ENCODE data around the gene IL12RB1. TPM values are rescaled to one million over a fixed set of nuclear protein-coding genes. Genes with fewer than 3 reads are reported as not detected.
A peak's percentile ranks its signal among the peaks of the same experiment; 100 is the strongest.

IL12RB1 gene
- total RNA-seq, 1 donor from 2014 or later = not detected

DNA sequence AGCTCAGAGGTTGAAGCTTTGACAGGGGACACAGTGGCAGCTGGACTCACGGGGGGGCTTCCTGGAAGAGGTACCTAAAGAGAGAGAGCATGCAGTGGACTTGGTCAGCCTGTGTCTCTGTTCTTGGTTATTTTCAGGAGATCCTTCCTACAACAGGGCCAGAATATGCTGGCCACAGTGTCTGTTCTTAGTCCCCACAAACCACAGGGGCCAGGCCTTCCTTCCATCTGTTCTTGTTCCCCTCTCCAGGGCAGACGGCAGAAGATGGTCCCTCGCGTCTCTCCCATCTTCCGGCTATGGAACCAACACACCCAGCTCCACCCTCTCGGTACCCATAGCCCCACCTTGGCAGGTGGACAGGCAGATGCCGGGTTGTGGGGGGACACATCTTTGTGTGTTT lies 35.7 kb upstream of the IL12RB1 start:
- Mint-ChIP-seq H3K9me3 (ENCODE audit: low read depth) (no peaks in the 10 kb centered on the region), H3K4me1 (ENCODE audit: low read depth) (peaks cover 12% of the 10 kb centered on the region), H3K4me3 (ENCODE audit: unreplicated experiment) (no peak overlapping the region), H3K36me3 (ENCODE audit: low read depth) (peaks cover 8% of the 10 kb centered on the region), H3K27me3 (ENCODE audit: low read depth) (no peaks in the 10 kb centered on the region), H3K27ac (ENCODE audit: unreplicated experiment) (no peak overlapping the region)
- TF ChIP-seq, protein P1, sequence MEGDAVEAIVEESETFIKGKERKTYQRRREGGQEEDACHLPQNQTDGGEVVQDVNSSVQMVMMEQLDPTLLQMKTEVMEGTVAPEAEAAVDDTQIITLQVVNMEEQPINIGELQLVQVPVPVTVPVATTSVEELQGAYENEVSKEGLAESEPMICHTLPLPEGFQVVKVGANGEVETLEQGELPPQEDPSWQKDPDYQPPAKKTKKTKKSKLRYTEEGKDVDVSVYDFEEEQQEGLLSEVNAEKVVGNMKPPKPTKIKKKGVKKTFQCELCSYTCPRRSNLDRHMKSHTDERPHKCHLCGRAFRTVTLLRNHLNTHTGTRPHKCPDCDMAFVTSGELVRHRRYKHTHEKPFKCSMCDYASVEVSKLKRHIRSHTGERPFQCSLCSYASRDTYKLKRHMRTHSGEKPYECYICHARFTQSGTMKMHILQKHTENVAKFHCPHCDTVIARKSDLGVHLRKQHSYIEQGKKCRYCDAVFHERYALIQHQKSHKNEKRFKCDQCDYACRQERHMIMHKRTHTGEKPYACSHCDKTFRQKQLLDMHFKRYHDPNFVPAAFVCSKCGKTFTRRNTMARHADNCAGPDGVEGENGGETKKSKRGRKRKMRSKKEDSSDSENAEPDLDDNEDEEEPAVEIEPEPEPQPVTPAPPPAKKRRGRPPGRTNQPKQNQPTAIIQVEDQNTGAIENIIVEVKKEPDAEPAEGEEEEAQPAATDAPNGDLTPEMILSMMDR (IDR thresholded peaks at IDR 0.05) = no peak
- DNase-seq (ENCODE audit: low spot score) = no peak

DNA sequence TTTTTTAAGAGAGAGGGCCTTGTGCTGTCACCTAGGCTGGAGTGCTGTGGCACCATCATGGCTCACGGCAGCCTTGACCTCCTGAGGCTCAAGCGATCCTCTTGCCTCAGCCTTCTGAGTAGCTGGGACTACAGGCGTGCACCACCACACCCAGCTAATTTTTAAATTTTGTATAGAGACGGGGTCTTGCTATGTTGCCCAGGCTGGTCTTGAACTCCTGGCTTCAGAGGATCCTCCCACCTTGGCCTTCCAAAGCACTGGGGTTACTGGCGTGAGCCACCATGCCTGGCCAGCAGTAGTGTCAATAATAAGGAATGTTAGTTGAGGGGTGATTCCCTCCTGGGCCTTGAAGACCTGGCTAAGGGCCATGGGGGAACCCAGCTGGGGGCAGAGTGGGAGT lies 34.4 kb upstream of the IL12RB1 start:
- Mint-ChIP-seq H3K4me1 (ENCODE audit: low read depth) (peaks cover 15% of the 10 kb centered on the region), H3K4me3 (ENCODE audit: unreplicated experiment) (no peak overlapping the region), H3K27me3 (ENCODE audit: low read depth) (no peaks in the 10 kb centered on the region), H3K9me3 (ENCODE audit: low read depth) (no peaks in the 10 kb centered on the region), H3K36me3 (ENCODE audit: low read depth) (peaks cover 7% of the 10 kb centered on the region), H3K27ac (ENCODE audit: unreplicated experiment) (no peak overlapping the region)
- TF ChIP-seq, protein P1 (IDR thresholded peaks at IDR 0.05) = no peak
- no peak for DNase-seq (ENCODE audit: low spot score)

- Mint-ChIP-seq H3K9me3 (ENCODE audit: low read depth) (no peaks in the 10 kb centered on the region), H3K27ac (ENCODE audit: unreplicated experiment) (no peak overlapping the region), H3K4me3 (ENCODE audit: unreplicated experiment) (no peak overlapping the region), H3K36me3 (ENCODE audit: low read depth) (peaks cover 6% of the 10 kb centered on the region), H3K4me1 (ENCODE audit: low read depth) (peaks cover 15% of the 10 kb centered on the region), H3K27me3 (ENCODE audit: low read depth) (no peaks in the 10 kb centered on the region)
- TF ChIP-seq, protein P1 (IDR thresholded peaks at IDR 0.05) = no peak
- DNase-seq (ENCODE audit: low spot score) = no peak
Observed at GRCh38 chr19:18120127-18120526, 33.4 kb upstream of the IL12RB1 start.

- H3K9me3 Mint-ChIP-seq (ENCODE audit: low read depth) = no peaks in the 10 kb centered on the region
- peaks cover 15% of the 10 kb centered on the region for H3K4me1 Mint-ChIP-seq (ENCODE audit: low read depth)
- H3K27ac Mint-ChIP-seq (ENCODE audit: unreplicated experiment) = no peak overlapping the region
- no peaks in the 10 kb centered on the region for H3K27me3 Mint-ChIP-seq (ENCODE audit: low read depth)
- TF ChIP-seq, protein P1 (IDR thresholded peaks at IDR 0.05) = no peak
- H3K36me3 Mint-ChIP-seq (ENCODE audit: low read depth) = peaks cover 6% of the 10 kb centered on the region
- no peak overlapping the region for H3K4me3 Mint-ChIP-seq (ENCODE audit: unreplicated experiment)
- DNase-seq (ENCODE audit: low spot score) = no peak
Observed at GRCh38 chr19:18119717-18120105, 33.0 kb upstream of the IL12RB1 start.

- TF ChIP-seq, protein P1 (IDR thresholded peaks at IDR 0.05) = no peak
- H3K27ac Mint-ChIP-seq (ENCODE audit: unreplicated experiment) = no peak overlapping the region
- peaks cover 4% of the 10 kb centered on the region for H3K36me3 Mint-ChIP-seq (ENCODE audit: low read depth)
- DNase-seq (ENCODE audit: low spot score) = no peak
- H3K4me1 Mint-ChIP-seq (ENCODE audit: low read depth) = peaks cover 15% of the 10 kb centered on the region
- no peaks in the 10 kb centered on the region for H3K27me3 Mint-ChIP-seq (ENCODE audit: low read depth)
- no peaks in the 10 kb centered on the region for H3K9me3 Mint-ChIP-seq (ENCODE audit: low read depth)
- H3K4me3 Mint-ChIP-seq (ENCODE audit: unreplicated experiment) = peak overlapping the region; percentile 68
Observed at GRCh38 chr19:18119013-18119716, 32.4 kb upstream of the IL12RB1 start.

Measured in chondrocyte (in vitro differentiated cells).